B cell (primary cell): ENCODE results near the gene RBX1. TPM values are rescaled to one million over a fixed set of nuclear protein-coding genes. Genes with fewer than 3 reads are reported as not detected.

Experiments used
- ATAC-seq: fragments of 200-7000 bp; cut with Tn5 transposase; one replicate; pipeline ENCODE4 v1.10.0; 2021; ENCODE audit warnings: low read depth, mild to moderate bottlenecking, moderate number of reproducible peaks, moderate library complexity
- CTCF ChIA-PET: fragments of 350-600 bp; sonication (Branson Sonifier 250); formaldehyde crosslinking; loops from one replicate; lab custom pipeline; 2021; ENCODE audit warnings: antibody characterized with exemption, inconsistent platforms; lab: Charles Lee
- POLR2A ChIA-PET: fragments of 350-600 bp; sonication (Branson Sonifier 250); formaldehyde crosslinking; loops from one replicate; lab custom pipeline; 2021; ENCODE audit warnings: antibody characterized with exemption; lab: Charles Lee
- DNase-seq: peaks from one replicate; pipeline ENCODE4 v3.0.0; 2013
- H2AFZ ChIP-seq: 2 replicates; pipeline ENCODE4 v1.6.1; 2012; ENCODE audit warnings: mild to moderate bottlenecking, low read depth, low read length; ENCODE audit not compliant: insufficient read depth, poor library complexity, severe bottlenecking
- H3K27ac ChIP-seq, 2 donors: 1 replicate in 1 of 2; 2 replicates in 1 of 2; pipeline ENCODE4 v1.5.1; 2012 to 2013; ENCODE audit warnings: low read length in 2 of 2, mild to moderate bottlenecking in 2 of 2, moderate library complexity in 1 of 2
- H3K27me3 ChIP-seq, 4 experiments: fragments of 200-600 bp in 1 of 4; sonication (generic) in 1 of 4; replicated peaks in 1 of 4; 1 replicate in 2 of 4; 2 replicates in 2 of 4; pipeline versions ENCODE4 v1.6.1 to v1.7.0; 2013 to 2016; ENCODE audit warnings: low read length in 3 of 4, mild to moderate bottlenecking in 2 of 4, mixed read lengths in 1 of 4, moderate library complexity in 1 of 4; ENCODE audit not compliant: insufficient read depth in 4 of 4, control insufficient read depth in 3 of 4; ENCODE audit errors: control extremely low read depth in 1 of 4
- H3K36me3 ChIP-seq, 2 experiments: replicated peaks in 1 of 2; 1 replicate in 1 of 2; 2 replicates in 1 of 2; pipeline versions ENCODE4 v1.6.1 to v1.7.1; 2013; ENCODE audit warnings: low read length in 1 of 2; ENCODE audit not compliant: insufficient read depth in 2 of 2, control insufficient read depth in 1 of 2; ENCODE audit errors: control extremely low read depth in 1 of 2, extremely low read depth in 1 of 2
- H3K4me1 ChIP-seq, 2 donors: fragments of 200-600 bp in 1 of 2; sonication (generic) in 1 of 2; 1 replicate in 1 of 2; 2 replicates in 1 of 2; pipeline versions ENCODE4 v1.5.1 to v1.6.1; 2013 to 2017; ENCODE audit warnings: low read length in 2 of 2; ENCODE audit not compliant: control insufficient read depth in 2 of 2, insufficient read depth in 2 of 2
- H3K4me2 ChIP-seq: replicated peaks from 2 replicates; pipeline ENCODE3; 2012; ENCODE audit warnings: mild to moderate bottlenecking, low read depth, low read length; ENCODE audit not compliant: poor library complexity, severe bottlenecking
- H3K4me3 ChIP-seq, 5 experiments: fragments of 200-600 bp in 1 of 5; sonication (generic) in 1 of 5; 1 replicate in 3 of 5; 2 replicates in 2 of 5; pipeline versions ENCODE4 v1.5.1 to v1.7.0; 2011 to 2016; ENCODE audit warnings: low read length in 4 of 5, mild to moderate bottlenecking in 4 of 5, low read depth in 2 of 5, control low read depth in 1 of 5, moderate library complexity in 1 of 5; ENCODE audit not compliant: insufficient read depth in 1 of 5; ENCODE audit errors: control extremely low read depth in 1 of 5, extremely low read depth in 1 of 5
- H3K79me2 ChIP-seq: fragments of 200-600 bp; sonication (generic); one replicate; pipeline ENCODE4 v1.6.0; 2016; ENCODE audit warnings: low read length; ENCODE audit not compliant: control insufficient read depth, insufficient read depth
- H3K9ac ChIP-seq: fragments of 200-600 bp; sonication (generic); 2 replicates; pipeline ENCODE4 v1.6.1; 2017; ENCODE audit warnings: mild to moderate bottlenecking, low read length, moderate library complexity
- H3K9me3 ChIP-seq, 3 donors: one replicate each; pipeline versions ENCODE4 v1.6.1 to v1.7.1; 2013; ENCODE audit warnings: low read length in 2 of 3; ENCODE audit not compliant: control insufficient read depth in 2 of 3, insufficient read depth in 1 of 3; ENCODE audit errors: control extremely low read depth in 1 of 3
- H4K20me1 ChIP-seq: 2 replicates; pipeline ENCODE4 v1.6.0; 2012; ENCODE audit warnings: mild to moderate bottlenecking, low read length; ENCODE audit not compliant: insufficient read depth, control insufficient read depth, poor library complexity, severe bottlenecking
- H3K27ac Mint-ChIP-seq: one replicate; pipeline ENCODE4 v1.8.0; 2021; ENCODE audit warnings: mixed read lengths
- H3K27me3 Mint-ChIP-seq: one replicate; pipeline ENCODE4 v1.8.0; 2021; ENCODE audit warnings: mixed read lengths
- H3K4me1 Mint-ChIP-seq: one replicate; pipeline ENCODE4 v1.8.0; 2021; ENCODE audit warnings: mixed read lengths
- H3K4me3 Mint-ChIP-seq: one replicate; pipeline ENCODE4 v1.8.0; 2021; ENCODE audit warnings: mixed read lengths
- H3K9me3 Mint-ChIP-seq: one replicate; pipeline ENCODE4 v1.8.0; 2022; ENCODE audit warnings: mixed read lengths; ENCODE audit not compliant: insufficient read depth
- CTCF ChIP-seq: fragments of 200-600 bp; IDR thresholded peaks from one replicate; pipeline ENCODE4 v1.8.0; 2022; ENCODE audit warnings: antibody characterized with exemption, mild to moderate bottlenecking
- EZH2 ChIP-seq: IDR thresholded peaks from 2 replicates; pipeline ENCODE4 v1.6.1; 2012; ENCODE audit warnings: borderline replicate concordance, low read depth, mild to moderate bottlenecking, moderate library complexity, low read length; ENCODE audit not compliant: insufficient read depth, poor library complexity, severe bottlenecking
- WGBS: methylation state at CpG from one replicate; pipeline ENCODE4 v1.1.5; 2013; ENCODE audit warnings: missing lambda C conversion rate; ENCODE audit not compliant: insufficient coverage; 5-methylcytosine and 5-hydroxymethylcytosine counted together
- intact Hi-C: fragments of 100-400 bp; cut with micrococcal nuclease; formaldehyde crosslinking; loops from one replicate; pipeline ENCODE4 v1.10.0; 2022
- polyA plus RNA-seq: library from polyadenylated mRNA; depleted of rRNA; stranded (reverse); fragments of >200 nt; gene quantifications from 2 replicates; pipeline ENCODE4 v1.2.3, GENCODE V29; 2012
- total RNA-seq, 2 donors: library from RNA; stranded (reverse); fragments of 120-200 nt in 1 of 2; gene quantifications; 1 replicate in 1 of 2; 2 replicates in 1 of 2; pipeline versions ENCODE4 v1.2.3 to v1.2.4, GENCODE V29; 2013 to 2022

The RBX1 gene
- total and polyA plus RNA-seq, 2 donors (not counting 1 experiment from before 2014, with no cell fraction given) = 26.8 to 50.7 TPM

GRCh38 chr22:40979871-40980270, 28.7 kb downstream of the RBX1 start:
- Histone ChIP-seq H3K4me1 (peaks cover 15% of the 10 kb centered on the region in 2 donors), H4K20me1 (no peaks in the 10 kb centered on the region), H3K36me3 (no peaks in the 10 kb centered on the region), H3K27ac (no peak overlapping the region), H3K4me2 (no peak overlapping the region), H3K79me2 (no peaks in the 10 kb centered on the region), H3K4me3 (no peak overlapping the region), H3K9ac (no peak overlapping the region), H3K27me3 (peaks cover 0 to 2% (median 0%) of the 10 kb centered on the region in 4 experiments), H3K9me3 (no peaks in the 10 kb centered on the region), H2AFZ (no peak overlapping the region)
- DNase-seq = no peak
- ATAC-seq = no peak
- Mint-ChIP-seq H3K4me1 (peaks cover 15% of the 10 kb centered on the region), H3K4me3 (no peak overlapping the region), H3K27ac (no peak overlapping the region), H3K9me3 (no peaks in the 10 kb centered on the region), H3K27me3 (no peaks in the 10 kb centered on the region)
- TF ChIP-seq CTCF (no peak), EZH2 (no peak)
- intact Hi-C loops = no loop called here
- ChIA-PET POLR2A (interaction anchor here (0.7 kb wide), 1 partner anchor 116 kb away, joined by 3 read pairs; no protein-coding TSS in a partner anchor), CTCF (no interaction called here)
- 93% methylated on average over 4 of the region's 8 CpGs for WGBS

GRCh38 chr22:40982482-40983385, 31.6 kb downstream of the RBX1 start:
- ChIA-PET POLR2A (interaction anchor here (0.6 to 1.1 kb wide), 5 partner anchors 13 to 300 kb away, joined by 3 to 11 read pairs (median 3); partner anchors contain the start of gene RBX1), CTCF (interaction anchor here (0.5 to 0.8 kb wide), 3 partner anchors 60 to 85 kb away, joined by 3 read pairs; no protein-coding TSS in a partner anchor)
- Mint-ChIP-seq H3K27me3 (no peaks in the 10 kb centered on the region), H3K27ac (peak overlapping the region; percentile 26), H3K4me3 (peak overlapping the region; percentile 73), H3K4me1 (peaks cover 15% of the 10 kb centered on the region), H3K9me3 (no peaks in the 10 kb centered on the region)
- Histone ChIP-seq H3K36me3 (no peaks in the 10 kb centered on the region), H3K4me2 (peak overlapping the region; percentile 58), H3K9me3 (no peaks in the 10 kb centered on the region), H3K27ac (no peak overlapping the region), H4K20me1 (no peaks in the 10 kb centered on the region), H3K27me3 (peaks cover 0 to 2% (median 0%) of the 10 kb centered on the region in 4 experiments), H2AFZ (peak overlapping the region; percentile 51), H3K9ac (no peak overlapping the region), H3K4me1 (peaks cover 15% of the 10 kb centered on the region in 2 donors), H3K79me2 (no peaks in the 10 kb centered on the region), H3K4me3 (no peak overlapping the region)
- WGBS = 52% methylated on average over 19 of the region's 21 CpGs
- TF ChIP-seq EZH2 = no peak
- TF ChIP-seq CTCF = no peak
- peak; percentile 74 for DNase-seq
- intact Hi-C loops = no loop called here
- ATAC-seq = peak; percentile 96
